Dermis blood vessel endothelial cell (primary cell): ENCODE results near the gene SMIM33. TPM values are rescaled to one million over a fixed set of nuclear protein-coding genes. Genes with fewer than 3 reads are reported as not detected.
A peak's percentile ranks its signal among the peaks of the same experiment; 100 is the strongest.
"Not testable (repeated sequence)": the region's sequence is repeated elsewhere in the genome, so short reads cannot be mapped to it uniquely, and the experiment has no call there.

Experiments used
- DNase-seq: peaks from one replicate; pipeline ENCODE4 v3.0.0; 2010
- total RNA-seq: library from RNA; depleted of rRNA; stranded (reverse); fragments of >200 nt; gene quantifications from 2 replicates; pipeline ENCODE4 v1.2.3, GENCODE V29; 2014

The SMIM33 gene
- total RNA-seq, 1 donor from 2014 or later: not detected

GRCh38 chr5:139482890-139483208 is 12.0 kb downstream of the SMIM33 start:
- not testable (repeated sequence) for DNase-seq

- DNase-seq: no peak
Observed at GRCh38 chr5:139486201-139486600, 15.4 kb downstream of the SMIM33 start.

DNA sequence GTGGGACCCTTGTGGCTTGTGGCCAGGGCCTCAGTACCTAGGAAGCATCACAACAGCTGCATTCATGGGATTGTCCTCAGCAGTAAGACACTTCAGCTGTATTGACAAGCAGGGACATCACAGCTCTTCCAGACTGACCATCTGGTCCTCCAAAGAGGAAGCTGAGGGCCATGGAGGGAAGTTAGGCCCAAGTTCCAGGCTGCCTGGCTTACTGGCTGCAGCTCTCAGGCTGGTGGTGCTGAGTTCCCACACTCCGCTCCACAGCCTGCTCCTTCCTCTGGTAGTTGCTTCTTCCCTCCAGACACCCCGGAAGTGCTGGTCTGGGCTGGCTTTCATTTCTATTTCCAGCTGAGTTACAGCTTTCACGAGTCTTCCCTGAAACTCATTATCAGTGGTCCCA is 17.5 kb downstream of the SMIM33 start:
- DNase-seq: no peak

- DNase-seq: no peak
Observed at GRCh38 chr5:139492700-139493192, 21.9 kb downstream of the SMIM33 start.

DNA sequence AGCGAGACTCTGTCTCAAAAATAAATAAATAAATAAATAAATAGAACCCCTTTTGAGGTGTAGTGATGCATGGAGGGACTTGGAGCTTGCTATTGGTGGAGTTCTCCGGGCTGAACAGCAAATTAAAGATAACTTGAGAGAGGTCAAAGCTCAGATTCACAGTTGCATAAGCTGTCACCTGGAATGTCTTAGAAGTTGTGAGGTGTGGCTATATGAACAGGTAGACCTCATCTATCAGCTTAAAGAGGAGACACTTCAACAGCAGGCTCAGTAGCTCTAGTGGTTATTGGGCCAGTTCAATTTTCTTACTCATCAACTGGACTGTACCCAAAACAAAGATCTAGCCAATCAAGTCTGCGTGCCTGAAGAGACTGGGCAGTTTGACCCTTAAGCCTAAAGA is 23.5 kb downstream of the SMIM33 start:
- DNase-seq: no peak

DNA sequence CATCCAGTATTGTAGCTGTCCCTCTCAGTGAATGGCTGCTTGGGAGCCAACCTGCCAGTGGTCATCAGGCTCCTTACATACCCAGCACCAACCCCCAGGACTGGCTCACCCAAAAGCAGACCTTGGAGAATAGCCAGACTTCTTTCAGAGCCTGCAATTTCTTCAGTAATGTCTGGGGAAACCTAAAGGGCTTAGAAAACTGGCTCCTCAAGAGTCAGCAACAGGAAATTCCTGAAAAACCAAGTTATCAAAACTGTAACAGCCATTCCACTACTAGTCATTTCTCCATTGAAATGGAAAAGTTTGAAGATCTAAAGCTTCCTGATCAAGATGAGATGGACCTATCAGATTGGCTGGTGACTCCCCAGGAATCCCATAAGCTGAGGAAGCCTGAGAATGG is 24.0 kb downstream of the SMIM33 start:
- DNase-seq: peak; percentile 64

- DNase-seq: peak; percentile 83
Observed at GRCh38 chr5:139495638-139496435, 25.0 kb downstream of the SMIM33 start.

DNA sequence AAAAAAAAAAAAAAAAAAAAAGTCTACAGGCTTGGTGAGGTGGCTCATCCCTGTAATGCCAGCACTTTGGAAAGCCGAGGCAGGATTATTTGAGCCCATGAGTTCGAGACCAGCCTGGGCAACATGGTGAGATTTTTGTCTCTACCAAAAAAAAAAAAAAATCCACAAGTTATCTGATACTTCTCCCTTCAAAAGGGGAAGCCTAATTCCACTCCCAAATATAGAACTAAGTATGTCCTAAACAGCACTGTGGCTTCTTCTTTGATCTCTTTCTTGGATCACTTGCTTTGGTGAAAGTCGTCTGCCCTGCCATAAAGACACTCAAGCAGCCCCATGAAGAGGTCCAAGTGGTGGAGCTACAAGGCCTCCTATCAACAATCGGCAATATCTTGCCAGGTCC is 30.6 kb downstream of the SMIM33 start:
- DNase-seq: no peak

- DNase-seq: not testable (repeated sequence)
Observed at GRCh38 chr5:139503036-139503817, 32.4 kb downstream of the SMIM33 start.

- not testable (repeated sequence) for DNase-seq
Observed at GRCh38 chr5:139503879-139504278, 33.1 kb downstream of the SMIM33 start.

DNA sequence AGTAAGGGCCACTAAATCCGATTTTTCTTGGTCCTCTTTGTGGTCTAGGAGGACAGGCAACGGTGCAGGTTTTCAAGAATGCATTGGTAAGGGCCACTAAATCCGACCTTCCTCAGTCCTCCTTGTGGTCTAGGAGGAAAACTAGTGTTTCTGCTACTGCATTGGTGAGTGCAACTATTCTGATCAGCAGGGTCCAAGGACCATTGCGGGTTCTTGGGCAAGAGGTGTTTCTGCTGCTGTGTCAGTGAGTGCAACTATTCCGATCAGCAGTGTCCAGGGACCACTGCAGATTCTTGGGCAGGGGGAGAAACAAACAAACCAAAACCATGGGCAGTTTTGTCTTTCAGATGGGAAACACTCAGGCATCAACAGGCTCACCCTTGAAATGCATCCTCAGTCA is 33.9 kb downstream of the SMIM33 start:
- DNase-seq: not testable (repeated sequence)

DNA sequence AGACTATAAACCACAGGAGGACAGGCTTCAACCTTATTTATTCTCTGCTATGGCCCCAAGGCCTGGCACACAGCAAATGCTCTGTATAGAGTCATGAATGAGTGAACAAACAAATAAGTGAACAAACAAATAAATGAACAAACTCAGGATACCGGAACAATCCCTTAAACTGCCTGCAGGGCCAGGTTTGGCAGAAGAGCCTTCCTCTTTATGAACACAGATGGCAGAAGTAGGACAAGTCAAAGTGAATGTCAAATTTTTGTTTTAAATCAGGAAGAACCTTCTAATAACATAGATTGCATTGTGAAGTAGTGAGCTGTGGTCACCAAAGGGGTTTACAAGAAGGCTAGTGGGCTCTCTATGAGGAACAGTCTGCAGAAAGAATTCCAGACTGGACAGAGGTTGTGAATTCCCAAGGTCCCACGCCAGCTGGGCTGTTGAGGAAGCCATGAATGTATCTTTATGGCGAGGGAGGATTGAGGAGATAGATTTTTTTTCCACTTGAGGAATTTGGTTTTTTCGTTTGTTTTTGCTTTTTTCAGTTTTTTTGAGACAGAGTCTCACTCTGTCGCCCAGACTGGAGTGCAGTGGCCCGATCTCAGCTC is 42.1 kb downstream of the SMIM33 start:
- peak; percentile 31 for DNase-seq

- peak; percentile 91 for DNase-seq
Observed at GRCh38 chr5:139513434-139513833, 42.6 kb downstream of the SMIM33 start.

GRCh38 chr5:139513852-139514485 is 43.2 kb downstream of the SMIM33 start:
- no peak for DNase-seq

- no peak for DNase-seq
Observed at GRCh38 chr5:139514486-139514856, 43.7 kb downstream of the SMIM33 start.

DNA sequence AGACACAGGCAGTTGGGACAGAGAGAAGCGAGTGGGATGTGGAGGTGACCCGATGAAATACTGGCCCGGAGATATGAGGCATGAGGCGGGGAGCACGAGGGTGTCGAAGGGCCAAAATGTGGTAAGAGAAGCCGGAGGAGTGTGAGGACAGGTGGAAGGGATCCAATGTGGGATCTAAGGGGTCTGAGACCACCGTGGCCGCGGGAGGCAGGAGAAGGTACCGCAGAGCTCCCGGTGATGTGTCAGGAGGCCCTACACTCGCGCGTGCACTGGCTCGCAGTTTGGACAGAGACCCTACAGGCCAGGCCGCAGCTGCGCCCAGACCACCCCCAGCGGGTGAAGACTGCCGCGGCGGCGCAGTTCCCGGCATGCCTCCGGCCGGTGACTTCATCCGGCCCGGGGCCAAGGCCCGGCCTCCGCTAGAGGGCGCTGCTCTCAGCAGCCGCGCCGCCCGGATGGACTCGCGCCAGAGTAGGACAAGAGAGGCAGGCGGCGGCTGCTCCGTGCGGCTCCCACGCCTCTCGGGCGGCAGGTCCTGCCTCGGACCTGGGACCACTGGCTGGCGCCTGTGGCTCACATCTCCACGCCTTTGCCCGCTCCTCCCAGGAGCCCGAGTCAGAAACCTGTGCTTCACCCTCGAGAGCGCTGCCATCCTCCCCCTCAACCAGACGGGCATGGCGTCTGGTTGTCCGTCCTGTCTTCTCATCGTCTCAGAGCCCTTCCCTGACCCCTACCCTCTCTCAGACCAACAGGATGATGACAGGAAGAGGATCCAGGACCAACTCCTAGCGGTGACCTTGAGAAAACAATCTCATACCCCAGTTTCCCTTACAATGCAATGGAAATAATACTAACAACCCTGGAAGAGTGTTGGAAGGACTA is 47.1 kb downstream of the SMIM33 start:
- DNase-seq: peak; percentile 93

Other genes starting within 250 kb of the SMIM33 start
- gene MATR3, start 177.3 kb upstream of the SMIM33 start, total RNA-seq: 301 and 445 TPM in 2 replicates
- 110 and 137 TPM in 2 replicates for gene PAIP2, start 129.2 kb upstream of the SMIM33 start, total RNA-seq
- gene SLC23A1, start 87.7 kb upstream of the SMIM33 start, total RNA-seq: not detected in 2 replicates
- 0.14 TPM in 1 of 2 replicates, not detected in the other for gene MZB1, start 81.1 kb upstream of the SMIM33 start, total RNA-seq
- 6.1 and 9.2 TPM in 2 replicates for gene PROB1, start 75.9 kb upstream of the SMIM33 start, total RNA-seq
- gene SPATA24, start 66.9 kb upstream of the SMIM33 start, total RNA-seq: 8.0 and 10.0 TPM in 2 replicates
- 8.6 and 9.0 TPM in 2 replicates for gene DNAJC18, start 31.5 kb upstream of the SMIM33 start, total RNA-seq
- gene ECSCR, start 8.3 kb upstream of the SMIM33 start, total RNA-seq: 404 and 423 TPM in 2 replicates
- gene STING1, start 11.8 kb downstream of the SMIM33 start, total RNA-seq: 36.9 and 69.6 TPM in 2 replicates
- gene UBE2D2, start 90.3 kb downstream of the SMIM33 start, total RNA-seq: 68.5 and 71.6 TPM in 2 replicates
- gene CXXC5, start 177.3 kb downstream of the SMIM33 start, total RNA-seq: 29.6 and 36.1 TPM in 2 replicates